NCI-H146 treated with DMSO at 0.1 percent for 48 hours (cell line): ENCODE results near the gene PTGR2.
A peak's percentile ranks its signal among the peaks of the same experiment; 100 is the strongest.
"Not testable (repeated sequence)": the region's sequence is repeated elsewhere in the genome, so short reads cannot be mapped to it uniquely, and the experiment has no call there.

Experiments used
- DNase-seq: peaks from one replicate; lab custom pipeline; 2025; ENCODE audit not compliant: unreplicated experiment; lab: John Stamatoyannopoulos, UW

The PTGR2 gene

DNA sequence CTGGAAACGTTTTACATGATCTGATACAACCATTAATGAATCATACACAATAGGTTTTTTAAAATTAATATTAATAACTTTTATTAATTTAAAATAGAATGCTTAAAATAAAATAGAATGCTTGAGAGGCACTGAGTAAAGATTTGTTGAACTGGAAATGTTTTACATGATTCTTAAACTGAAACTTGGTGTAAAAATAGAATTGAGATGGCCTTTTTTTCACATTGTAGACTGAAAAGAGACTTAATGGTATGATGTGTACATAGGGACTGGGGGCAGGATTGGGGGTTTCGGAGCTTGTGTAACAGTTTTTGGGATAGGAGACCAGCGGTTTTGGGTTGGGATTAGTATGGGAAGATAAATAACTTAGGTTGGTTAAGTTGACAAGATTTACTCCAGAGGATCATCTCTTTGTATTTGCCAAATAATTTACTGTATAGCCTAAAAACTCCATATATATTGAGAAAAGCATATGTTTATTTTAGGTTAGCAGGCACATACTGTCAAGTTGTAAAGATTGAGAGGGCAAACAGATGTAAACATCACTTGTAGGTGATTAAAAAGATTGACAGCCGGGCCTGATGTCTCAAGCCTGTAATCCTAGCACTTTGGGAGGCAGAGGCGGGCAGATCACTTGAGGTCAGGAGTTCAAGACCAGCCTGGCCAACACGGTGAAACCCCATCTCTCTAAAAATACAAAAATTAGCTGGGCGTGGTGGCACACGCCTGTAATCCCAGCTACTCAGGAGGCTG, 33.0 kb downstream of the PTGR2 start:
- DNase-seq: no peak

DNA sequence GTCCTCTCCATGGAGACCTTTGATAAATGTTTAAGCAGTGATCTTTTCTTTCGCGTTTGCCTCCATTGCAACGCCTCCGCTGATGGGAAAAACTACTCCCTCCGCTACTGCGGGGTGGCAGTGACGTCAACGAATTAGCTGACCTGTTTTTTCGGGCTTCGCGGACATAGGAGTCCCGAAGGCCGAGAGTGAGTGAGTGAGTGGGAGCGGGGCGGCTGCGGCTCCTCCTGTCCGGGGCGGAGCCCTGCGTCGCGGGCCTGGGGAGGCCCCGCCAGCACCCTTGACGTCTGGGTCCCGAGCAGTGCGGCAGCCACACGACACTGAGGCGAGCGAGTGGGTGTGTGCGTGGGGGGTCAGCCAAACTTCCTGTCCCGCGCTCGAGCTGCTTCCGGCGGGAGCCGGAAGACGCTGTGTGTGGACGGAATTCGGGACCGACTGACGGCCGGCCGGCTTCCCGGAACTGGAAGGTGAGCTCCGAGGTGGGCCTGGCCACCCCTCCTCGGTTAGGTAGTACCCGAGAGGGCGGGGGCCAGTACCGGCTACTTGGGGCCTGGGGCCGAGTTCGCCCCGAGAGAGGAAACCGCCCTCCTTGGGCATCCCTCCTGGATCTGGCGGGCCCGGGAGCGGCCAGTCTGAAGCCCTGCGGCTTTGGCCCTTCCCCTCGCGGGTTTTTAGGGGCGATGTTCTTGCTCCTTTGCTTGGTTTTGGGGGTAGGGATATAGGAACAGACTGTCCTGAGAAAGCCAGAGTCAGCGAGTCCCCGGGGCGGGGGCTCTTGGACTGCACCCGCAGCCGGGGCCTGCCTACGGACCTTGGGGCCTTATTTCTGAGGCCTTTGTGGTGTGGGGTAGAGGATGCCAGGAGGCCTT, 35.1 kb downstream of the PTGR2 start, which contains the start of gene ZNF410:
Gene ZNF410 (plus strand): TSS at position 411 of the 869 bp plus-strand sequence. CDS start 5,317 bp downstream, outside the sequence.
- DNase-seq: peak; percentile 53

DNA sequence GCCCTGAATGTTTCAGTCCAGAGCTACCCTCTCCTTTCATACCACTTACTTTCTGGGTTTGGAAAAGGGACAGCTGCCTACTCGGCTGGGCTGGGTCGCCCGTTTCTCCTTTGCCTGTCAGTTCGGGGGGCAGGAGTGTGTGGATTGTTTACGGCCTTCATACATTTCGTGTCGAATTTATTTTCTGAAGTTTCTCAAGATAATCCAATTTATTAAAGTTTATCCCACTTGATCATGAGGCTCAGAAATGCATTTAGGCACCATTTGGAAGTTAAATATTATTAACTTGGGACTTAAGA, 35.6 kb downstream of the PTGR2 start:
- DNase-seq: no peak

GRCh38 chr14:73887694-73888459, 36.2 kb downstream of the PTGR2 start:
- no peak for DNase-seq

DNA sequence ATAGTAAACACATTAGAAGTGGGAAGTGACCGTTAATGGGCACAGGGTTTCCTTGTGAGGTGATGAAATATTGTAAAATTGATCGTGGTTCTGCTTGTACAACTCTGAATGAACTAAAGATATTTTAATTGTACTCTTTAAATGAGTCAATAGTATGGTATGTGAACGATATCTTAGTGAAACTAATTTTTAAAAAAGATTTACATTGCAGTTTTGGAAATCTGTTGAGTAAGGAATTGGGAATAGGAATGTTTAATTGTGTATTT, 36.8 kb downstream of the PTGR2 start:
- DNase-seq: no peak

GRCh38 chr14:73888971-73889370, 37.3 kb downstream of the PTGR2 start:
- DNase-seq: no peak

GRCh38 chr14:73889376-73889775, 37.7 kb downstream of the PTGR2 start:
- DNase-seq: no peak

DNA sequence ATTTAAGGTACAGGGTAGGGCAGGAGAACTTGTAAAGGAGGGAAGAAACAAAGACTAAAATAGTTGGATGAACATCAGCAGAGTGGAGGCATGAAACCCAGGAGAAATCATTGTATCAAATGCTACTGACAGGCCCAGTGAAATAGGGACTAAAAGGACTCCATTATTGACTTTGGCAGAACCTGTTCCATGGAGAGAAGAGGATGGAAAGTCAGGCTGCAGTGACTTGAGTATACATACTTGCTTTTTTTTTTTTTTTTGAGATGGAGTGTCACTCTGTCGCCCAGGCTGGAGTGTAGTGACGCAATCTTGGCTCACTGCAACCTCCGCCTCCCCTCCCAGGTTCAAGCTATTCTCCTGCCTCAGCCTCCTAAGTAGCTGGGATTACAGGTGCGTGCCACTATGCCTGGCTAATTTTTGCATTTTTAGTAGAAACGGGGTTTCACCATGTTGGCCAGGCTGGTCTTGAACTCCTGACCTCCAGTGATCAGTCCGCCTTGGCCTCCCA, 42.6 kb downstream of the PTGR2 start:
- not testable (repeated sequence) for DNase-seq

- no peak for DNase-seq
Measured at GRCh38 chr14:73895939-73896338, 44.3 kb downstream of the PTGR2 start.

DNA sequence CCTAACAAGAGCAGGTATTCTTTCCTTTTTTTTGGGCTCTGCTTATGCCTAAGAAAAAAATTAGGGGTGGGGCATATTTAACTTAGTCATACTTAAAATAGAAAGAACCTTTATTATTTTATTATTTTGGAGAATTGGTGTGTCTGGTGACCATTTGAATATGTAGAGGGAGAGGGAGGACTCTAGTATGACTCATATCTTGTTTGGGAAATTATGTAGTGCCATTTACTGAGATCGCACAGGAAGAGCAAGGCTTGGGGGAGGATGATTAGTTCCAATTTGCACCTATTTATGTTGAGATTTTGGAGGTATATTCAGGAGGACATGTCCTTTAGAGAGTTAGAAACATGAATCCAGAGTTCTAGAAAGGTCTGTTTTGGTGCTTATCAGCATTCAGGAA, 44.9 kb downstream of the PTGR2 start:
- DNase-seq: no peak

DNA sequence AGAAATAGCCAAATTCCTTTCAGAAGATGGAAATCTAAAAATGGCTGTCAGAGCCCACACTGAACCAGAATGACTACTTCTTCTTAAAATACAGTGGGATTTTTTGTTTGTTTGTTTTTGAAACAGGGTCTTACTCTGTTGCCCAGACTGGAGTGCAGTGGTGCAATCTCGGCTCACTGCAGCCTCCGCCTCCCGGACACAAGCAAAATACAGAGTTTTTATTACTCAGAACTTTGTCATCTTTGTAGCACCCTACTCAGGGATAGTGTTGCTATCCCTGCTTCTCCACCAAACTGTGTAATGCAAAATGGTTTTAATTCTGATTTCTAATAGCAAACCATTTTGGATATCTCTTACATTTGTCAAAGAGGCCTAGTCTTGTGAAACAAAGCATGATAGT, 51.4 kb downstream of the PTGR2 start:
- DNase-seq: no peak

- no peak for DNase-seq
Measured at GRCh38 chr14:73909681-73910080, 58.0 kb downstream of the PTGR2 start.

GRCh38 chr14:73913256-73913655, 61.6 kb downstream of the PTGR2 start:
- no peak for DNase-seq

GRCh38 chr14:73916324-73916723, 64.7 kb downstream of the PTGR2 start:
- no peak for DNase-seq

DNA sequence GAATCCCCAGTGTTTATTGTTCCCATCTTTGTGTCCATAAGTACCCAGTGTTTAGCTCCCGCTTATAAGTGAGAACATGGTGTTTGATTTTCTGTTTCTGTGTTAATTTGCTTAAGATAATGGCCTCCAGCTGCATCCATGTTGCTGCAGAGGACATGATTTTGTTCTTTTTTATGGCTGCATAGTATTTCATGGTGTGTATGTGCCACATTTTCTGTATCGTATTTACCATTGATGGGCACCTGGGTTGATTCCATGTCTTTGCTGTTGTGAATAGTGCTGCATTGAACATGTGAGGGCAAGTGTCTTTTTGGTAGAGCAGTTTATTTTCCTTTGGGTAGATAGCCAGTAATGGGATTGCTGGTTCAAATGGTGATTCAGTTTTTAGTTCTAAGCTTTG, 67.8 kb downstream of the PTGR2 start:
- DNase-seq: not testable (repeated sequence)

- no peak for DNase-seq
Measured at GRCh38 chr14:73924337-73924736, 72.7 kb downstream of the PTGR2 start.
